ENCODE measurements around the gene SVIP.

Gene SVIP, protein sequence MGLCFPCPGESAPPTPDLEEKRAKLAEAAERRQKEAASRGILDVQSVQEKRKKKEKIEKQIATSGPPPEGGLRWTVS

DNA sequence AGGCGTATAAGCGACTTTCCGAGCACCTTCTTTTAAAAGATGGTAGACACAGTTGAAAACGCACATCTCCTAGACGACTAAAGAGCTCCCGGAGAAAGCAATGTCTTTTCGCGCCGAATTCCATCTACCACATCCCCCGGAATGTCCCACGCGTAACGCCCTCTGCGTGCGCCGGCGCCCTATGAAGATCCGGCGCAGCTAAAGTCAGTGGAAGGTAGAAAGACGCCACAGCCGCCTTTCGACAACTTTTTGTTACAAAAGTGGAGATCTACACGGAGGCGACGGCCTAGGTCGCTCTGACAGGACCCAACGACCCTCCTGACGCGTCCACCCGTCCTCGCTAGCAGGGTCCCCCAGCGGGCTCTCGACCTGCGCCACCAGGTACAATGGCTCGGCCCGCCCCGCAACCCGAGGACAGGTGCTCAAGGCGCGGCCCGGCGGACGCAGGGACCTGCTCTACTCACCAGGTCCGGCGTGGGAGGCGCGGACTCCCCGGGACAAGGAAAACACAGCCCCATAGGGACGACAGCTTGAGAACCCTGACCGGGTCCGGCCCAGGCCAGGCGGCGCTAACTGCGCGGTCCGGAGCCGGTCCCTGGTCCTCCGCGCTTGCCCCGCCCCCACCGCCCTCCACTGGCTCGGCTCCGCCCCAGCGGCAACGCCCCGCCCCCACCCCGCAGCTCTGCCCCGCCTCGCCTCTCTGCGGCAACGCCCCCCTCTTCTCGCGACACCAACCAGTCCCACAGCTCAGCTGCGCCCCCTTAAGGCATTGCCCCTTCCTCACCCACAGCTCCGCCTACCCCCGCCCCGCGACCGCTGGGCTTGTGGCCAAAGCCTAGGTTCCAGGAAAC is at the start of gene SVIP:
TSS of gene SVIP (minus strand) at position 571 of the 851 bp plus-strand sequence. CDS start at position 518, 53 bp downstream.
- peak; percentile 92 for DNase-seq (ENCODE audit: low spot score)

DNA sequence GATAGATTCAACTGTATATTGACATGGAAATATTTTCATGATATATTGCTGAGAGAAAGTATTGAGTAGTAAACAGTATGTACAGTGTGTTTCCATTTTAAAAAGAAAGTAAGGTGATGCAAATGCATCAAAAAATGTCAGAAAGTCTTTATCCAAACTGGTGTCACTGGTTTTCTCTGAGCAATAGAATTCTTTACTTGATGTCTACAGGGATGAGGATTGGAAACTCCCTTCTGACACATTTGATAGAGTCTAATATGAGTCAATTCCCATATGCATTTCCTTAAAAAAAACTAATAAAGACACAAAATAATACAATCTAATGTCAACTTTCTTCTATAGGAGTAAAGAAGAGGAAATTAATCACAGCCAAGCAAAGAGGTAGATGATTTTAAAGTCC is 49.0 kb upstream of the SVIP start:
- no peak for DNase-seq (ENCODE audit: low spot score)

DNA sequence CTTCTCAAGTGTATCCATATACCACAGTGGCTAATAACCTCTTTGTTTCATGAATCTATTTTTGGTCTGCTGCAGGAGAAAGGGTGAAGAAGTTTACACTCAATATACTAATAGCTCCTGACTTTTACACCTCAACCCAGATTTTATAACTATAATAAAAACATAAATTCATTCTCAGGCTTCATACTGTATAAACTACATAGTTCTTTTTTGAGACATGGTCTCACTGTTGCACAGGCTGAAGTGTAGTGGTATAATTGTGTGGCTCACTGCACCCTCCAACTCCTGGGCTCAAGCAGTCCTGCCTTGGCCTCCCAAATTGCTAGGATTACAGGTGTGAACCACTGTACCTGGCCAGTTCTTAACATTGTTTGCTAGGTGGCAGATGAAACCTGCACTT is 48.4 kb upstream of the SVIP start:
- no peak for DNase-seq (ENCODE audit: low spot score)

DNA sequence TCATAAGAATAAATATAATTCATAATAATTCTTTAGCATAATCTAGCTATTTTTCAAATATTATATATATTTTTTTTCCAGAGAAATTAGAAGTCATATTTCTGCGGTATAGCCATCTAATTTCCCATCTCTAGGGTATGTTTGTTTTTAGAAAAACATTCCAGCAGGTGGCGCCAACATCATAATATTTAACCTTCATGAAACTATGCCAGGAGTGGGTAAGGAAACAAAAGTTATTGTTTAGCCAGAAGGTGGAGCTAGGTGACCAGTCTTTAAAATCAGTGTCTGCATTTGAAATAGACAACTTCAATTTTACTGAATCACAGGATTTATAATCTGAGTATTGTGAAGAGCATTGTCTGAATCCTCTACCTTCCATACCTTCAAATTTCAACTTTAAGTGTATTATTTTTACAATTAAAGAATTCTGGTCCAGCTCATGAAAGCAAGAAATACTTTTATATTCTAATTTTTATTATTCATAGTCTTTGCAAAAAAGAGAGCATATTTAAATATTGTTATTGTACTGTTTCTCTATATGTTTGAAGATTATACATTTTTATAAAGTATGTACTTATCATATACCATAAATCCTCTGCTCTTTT is 46.4 kb upstream of the SVIP start:
- DNase-seq (ENCODE audit: low spot score), result peak; percentile 46

DNA sequence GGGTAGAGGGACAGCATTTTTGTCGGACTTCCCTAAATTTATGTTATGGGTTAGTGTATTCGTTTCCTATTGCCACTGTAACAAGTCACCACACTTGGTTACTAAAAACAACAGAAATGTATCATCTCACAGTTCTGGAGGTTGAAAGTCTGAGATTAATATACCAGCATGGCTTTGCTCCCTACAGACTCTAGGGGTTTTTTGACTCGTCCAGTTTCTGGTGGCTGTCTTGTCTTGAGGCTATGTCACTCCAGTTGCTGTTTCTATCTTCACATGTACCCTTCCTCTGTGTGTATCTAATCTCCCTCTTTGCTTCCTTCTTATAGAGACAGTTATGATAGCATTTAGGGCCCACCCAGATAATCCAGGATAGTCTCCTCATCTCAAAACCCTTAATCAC is 39.7 kb upstream of the SVIP start:
- DNase-seq (ENCODE audit: low spot score), result no peak

DNA sequence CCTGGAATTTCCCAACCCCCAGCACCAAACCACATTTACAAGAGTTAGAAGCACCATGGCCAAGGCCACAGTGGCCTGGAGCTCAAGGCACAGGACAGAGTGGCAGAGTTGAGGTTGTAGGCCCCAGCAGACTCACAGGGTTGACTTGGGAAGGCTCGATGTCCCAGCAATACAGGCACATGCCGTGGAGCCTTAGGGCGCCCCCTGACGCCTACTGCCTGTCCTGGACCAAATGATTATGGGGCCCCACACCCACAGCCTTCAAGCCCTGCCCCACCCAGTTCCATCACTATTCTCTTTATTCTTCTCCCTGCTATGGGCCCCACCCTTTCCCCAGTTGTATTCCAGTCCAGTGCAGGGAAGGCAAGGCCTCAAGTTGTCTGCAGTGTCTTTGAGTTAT is 30.6 kb upstream of the SVIP start, which contains the start of gene CCDC179:
TSS of gene CCDC179 (minus strand) at position 234 of the 400 bp plus-strand sequence. CDS start at position 181, 53 bp downstream.
- DNase-seq (ENCODE audit: low spot score), result no peak

DNA sequence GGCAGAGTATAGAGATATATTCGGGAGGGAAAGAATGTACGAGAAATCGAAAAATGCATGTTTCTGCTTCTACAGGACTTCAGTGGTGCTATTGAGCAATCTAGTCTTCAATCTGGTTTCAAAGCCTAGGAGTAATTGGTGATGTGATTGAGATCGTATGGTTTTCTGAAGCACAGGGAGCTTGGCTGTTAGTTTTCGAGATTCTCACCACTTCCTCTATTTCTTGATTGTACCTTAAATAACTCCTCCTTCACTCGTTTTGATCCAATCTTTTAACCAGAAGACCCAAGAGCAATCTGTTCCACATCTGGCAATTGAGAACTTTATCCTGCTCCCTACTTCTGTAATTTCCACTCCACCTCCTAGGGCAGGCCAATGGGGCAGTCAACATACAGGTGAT is 30.2 kb upstream of the SVIP start:
- no peak for DNase-seq (ENCODE audit: low spot score)

DNA sequence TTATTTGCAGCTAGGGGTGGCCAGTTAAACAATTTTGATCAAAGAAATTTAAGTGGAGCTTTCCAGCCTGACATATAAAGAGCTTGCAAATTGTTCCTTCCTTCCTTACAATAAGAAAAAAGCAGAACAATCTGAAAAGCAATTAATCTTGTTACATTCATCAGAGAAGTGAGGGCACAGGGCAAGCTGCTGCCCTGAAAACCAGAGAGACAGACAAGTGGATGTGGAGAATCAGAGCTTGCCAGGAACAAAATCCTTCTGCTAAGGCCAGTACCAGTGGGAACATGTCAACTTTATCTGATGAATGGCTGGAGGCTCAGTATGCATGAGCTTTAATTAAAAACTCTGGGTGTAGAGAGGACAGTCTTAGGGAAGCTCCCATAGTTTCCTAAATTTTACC is 21.9 kb upstream of the SVIP start:
- DNase-seq (ENCODE audit: low spot score), result no peak

DNA sequence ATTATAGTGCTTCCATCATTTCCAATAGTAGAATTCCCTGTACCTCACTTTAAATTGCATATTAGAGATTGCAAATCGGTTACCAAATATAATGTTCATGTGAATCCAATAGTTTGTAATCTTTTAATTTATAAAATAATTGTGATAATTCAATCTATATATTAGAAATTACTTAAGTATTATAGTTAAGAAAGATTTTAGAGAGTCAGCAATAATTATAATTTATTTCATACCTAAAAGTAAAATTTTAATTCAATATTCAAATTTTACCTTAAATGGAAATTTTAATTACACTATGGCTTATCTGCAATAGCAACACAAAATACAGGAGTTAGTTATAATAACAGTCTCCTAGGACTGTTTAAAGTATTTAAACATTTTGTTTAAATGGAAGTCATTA is 17.1 kb upstream of the SVIP start:
- no peak for DNase-seq (ENCODE audit: low spot score)

DNA sequence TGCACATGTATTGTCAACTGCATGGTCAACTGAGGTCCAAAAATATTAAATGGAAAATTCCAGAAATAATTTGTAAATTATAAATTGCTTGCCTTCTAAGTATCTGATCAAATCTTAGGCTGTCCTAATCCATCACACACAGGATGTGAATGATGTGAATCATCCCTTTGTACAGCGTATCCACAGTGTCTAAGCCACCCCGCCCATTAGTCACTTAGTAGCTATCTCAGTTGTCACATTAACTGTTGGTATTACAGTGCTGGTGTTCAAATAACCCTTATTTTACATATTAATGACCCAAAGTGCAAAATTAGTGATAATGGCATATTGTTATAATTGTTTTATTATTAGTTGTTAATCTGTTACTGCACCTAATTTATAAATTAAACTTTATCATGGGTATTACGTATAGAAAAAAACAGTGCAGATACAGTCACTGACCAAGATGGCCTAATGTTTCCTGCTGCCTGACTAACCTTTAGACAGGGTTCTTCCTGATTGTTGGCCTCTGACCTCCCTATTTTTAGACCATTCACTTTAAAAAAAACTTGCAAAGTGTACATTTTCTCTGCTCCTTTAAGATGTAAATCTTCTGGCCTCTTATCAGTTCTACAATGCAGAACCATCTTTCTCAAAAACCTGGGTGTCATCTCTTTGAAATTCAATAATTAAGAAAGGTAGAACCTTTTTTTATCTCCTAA is 2.9 kb upstream of the SVIP start:
- DNase-seq (ENCODE audit: low spot score), result no peak

DNA sequence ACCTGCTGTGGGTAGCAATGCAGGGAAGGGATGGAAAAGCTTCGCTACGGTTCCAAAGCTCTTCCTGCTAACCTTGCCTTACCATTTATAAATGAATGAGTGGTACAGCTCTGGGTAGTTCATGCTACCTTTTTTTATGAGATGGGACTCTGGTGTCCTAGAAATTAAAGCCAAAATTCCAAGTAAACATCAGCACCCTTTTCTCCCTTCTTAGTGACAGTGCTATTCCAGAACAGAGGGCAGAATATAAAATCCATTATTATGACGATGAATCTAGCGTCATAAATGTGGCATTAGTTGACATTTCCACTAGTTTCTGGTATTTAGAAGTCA is 447 bp upstream of the SVIP start:
- no peak for DNase-seq (ENCODE audit: low spot score)

DNA sequence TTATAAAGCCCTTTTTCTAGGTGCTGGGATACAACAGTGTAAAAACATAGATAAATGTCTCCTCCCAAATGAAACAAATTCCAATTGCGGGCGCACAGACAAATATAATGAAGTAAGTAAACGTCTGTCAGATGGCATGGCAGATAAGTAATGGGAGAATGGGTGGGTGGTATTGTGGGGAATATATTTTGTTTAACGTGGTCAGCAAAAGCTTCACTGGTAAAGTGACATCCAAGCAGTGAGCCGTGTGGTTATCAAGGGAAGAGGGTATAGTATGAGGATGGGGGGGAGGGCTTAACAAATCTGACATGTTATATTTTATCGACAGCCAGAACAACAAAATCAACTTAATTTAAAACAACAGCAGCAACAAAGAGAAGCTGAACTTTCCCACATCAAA is 1.2 kb downstream of the SVIP start:
- no peak for DNase-seq (ENCODE audit: low spot score)

DNA sequence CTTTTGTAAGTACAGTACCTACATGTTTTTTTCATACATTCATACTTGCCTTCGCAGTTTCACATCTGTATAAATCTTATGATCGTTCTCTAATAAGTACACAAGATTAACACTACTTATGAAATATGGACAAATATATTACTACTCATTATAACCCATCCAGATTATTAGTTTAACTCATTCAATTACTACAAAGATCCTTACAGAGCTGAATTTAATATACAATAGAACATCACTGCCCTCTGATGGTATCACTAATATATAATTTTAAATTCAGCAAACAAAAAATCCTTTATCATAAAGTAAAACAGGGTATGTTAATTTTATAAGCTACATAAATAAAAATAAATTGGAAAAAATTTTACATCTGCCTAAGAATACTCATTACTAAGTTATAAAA is 7.4 kb downstream of the SVIP start:
- no peak for DNase-seq (ENCODE audit: low spot score)

DNA sequence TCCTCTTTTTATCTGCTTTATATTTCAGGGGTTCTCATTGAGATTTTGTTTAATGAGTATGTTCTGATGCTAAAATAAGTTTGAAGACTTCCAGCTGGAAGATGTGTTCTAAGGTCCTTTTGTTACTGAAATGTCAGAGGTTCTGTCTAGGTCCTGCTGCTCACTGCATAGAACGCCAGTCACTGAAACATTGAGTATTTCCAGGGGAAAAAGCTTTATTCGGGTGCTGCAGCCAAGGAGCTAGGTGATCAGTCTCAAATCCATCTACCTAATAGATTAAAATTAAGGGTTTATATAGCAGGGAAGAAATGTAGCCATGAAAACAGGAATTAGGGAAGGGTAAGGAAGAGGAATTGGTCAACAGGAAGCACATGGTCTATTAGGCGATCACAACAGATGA is 19.7 kb downstream of the SVIP start:
- no peak for DNase-seq (ENCODE audit: low spot score)

DNA sequence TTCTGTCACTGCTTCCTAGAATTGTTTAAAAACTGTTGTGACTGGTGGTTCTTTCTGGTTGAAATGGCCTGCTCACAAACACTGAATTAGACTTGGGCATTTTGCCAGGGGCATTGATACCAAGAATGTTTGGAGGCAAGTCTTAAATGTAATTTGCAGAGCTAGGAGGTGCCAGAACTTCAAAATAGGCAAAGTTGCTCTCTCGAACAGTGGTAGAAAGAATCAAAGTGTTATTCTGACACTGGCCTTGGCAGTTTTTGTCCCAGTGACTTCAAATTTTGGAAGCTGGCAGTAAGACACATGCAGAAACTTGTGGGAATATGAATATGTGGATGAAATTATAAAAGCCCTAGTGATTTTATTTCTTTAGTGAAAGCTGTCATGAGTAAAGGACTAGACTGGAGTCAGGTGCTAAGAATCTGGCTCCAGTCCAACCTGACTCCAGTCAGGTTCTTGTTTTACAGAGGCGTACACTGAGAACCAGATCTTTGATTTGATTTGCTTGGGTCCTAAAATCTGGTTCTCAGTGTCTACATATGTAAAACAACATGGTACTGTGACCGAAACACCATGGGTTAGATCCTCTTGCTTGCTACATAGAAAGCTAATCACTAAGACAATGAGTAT is 20.9 kb downstream of the SVIP start:
- DNase-seq (ENCODE audit: low spot score), result no peak

DNA sequence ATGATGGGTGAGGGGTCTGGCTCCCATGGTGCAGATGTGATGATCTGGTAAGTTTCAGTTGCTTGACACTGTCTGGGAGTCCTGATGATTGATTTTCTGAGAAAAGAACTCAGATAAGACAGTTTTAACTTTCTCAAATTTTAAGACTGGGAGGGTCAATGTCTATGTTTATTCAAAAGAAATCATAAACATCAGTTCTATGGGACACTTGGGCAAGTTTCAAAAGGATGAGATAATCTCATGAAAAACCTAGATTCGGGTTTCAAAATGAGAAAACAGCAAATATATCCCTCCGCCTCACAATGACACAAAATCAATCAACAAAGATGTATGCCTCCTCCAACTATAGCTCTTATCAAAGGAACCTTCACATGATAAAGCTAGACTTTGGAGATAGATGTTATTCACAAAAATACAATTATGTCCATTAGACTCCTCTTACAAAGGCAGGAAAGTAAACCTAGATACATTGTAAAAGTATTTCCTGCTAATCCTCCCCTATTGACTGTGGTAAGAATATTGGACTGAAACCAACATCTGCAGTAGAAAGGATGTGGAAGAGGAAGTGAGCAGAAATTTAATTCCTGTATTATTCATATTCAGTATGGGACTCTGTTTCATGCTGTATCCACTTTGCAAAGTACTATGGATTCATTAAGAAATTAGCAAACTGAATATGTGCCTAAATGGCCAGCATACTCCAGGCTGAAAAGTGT is 21.6 kb downstream of the SVIP start:
- DNase-seq (ENCODE audit: low spot score), result no peak

DNA sequence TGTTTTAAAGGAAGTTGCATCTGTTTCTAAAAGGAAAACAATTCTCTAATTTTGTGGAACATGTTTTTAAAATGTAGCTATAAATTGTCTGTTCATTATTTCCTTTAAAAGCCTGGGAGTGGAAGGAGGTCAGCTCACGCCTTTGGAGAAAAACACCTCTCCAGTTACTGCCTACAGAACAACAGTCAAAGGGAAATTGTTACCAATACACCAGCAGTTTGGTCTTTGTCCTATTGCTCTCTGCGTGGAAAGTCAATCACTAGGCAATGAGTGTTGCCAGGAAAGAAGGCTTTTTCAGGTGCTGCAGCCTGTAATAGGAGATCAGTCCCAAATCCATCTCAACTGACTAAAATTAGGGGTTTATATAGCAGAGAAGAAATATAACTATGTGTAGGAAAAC is 22.2 kb downstream of the SVIP start:
- no peak for DNase-seq (ENCODE audit: low spot score)

DNA sequence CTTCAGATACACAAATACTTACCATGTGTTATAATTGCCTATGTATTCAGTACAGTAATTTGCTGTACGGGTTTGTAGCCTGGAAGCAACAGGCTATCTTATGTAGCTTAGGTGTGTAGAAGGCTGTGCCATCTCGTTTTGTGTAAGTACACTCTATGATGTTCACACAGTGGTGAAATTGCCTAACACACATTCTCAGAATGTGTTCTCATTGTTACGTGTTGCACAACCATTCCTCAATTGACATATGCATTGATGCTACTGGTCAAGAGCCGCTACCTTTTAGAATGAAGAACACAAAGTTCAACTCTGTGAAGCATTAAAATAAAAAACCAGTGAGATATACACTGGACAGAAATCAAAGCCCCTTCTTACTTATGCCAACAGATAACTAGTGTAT is 26.7 kb downstream of the SVIP start:
- no peak for DNase-seq (ENCODE audit: low spot score)

DNA sequence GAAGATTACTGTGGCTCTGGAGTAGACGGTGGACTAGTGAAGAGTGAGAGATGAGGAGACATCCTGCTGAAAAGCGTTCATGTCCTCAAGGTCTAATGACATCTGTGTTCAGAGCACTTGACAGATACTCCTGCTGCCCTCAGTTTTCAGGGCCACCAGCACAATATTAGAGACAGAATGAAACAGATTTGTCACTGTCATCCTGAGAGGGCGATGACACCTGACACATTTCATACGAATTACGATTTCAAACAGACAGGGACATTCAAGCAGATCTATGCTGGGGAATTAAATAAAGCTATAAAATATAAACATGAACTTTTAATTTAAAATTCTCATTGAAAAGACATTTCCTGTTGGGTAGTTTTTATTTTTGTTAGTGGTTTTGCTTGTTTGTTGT is 29.1 kb downstream of the SVIP start:
- DNase-seq (ENCODE audit: low spot score), result no peak

DNA sequence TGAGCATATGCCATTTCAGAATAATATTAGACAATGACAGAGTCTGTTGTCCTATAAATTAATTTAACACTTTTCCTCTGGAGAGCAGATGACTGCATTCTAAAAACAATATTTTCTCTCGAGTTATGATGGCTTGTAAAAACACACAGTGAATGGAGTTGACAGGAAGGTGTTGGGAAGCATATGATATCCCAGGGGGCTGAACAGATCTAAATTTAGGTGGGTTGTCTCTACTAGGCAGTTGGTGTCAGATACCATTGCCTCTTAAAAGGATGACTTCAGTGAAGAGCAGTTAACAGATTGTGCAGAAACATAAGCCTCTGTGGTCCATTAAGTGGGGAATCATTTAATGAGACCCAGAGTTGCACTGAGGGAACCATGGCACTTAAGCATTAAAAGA is 30.7 kb downstream of the SVIP start:
- DNase-seq (ENCODE audit: low spot score), result no peak

DNA sequence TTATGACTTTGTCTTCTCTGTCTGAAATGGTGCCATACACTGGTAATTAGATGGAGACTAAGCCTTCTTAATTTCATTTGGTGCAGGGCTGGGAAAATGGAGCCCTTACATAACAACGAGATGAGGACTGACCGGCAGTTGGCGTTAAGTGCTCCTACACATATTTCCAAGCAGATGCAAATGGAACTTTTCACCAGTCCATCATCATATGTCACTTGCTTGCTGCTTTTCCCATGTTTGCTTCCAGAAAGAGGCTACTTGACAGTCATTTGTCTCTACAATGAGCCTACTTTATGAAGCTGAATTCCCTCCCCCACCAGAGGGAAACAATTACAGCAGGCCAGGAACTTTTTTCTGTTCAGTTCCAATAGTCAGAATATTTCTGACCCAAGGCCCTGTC is 32.6 kb downstream of the SVIP start:
- no peak for DNase-seq (ENCODE audit: low spot score)

DNA sequence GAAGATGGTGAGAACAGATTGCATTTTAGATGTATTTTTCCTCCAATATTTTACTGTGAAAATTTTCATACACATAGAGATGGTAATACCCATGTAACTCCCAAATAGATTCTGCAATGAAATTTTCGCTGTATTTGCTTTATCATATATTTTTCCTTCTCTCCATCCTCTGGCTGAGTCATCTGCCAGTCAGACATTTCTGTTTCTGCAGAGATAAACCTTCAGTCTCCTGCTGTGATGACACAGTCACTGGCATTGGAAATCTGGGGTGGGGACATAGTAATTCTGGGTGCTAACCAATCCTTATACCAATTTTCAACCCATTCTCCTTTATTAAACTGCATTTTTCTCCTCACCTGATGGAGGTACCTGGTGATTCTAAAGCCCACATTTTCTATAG is 33.7 kb downstream of the SVIP start:
- no peak for DNase-seq (ENCODE audit: low spot score)

All from AG08396 (cell line).